CD4-positive, alpha-beta T cell treated with Interleukin-6 for 4 hours (primary cell): ENCODE results near the gene GYPB.
"Not testable (repeated sequence)": the region's sequence is repeated elsewhere in the genome, so short reads cannot be mapped to it uniquely, and the experiment has no call there.

ENCODE experiments used
- DNase-seq: peaks from one replicate; pipeline ENCODE4 v3.0.0-alpha.2; 2020; ENCODE audit warnings: mixed read lengths

Gene GYPB

GRCh38 chr4:144008602-144009001, 10.6 kb downstream of the GYPB start:
- not testable (repeated sequence) for DNase-seq

GRCh38 chr4:144007960-144008359, 11.2 kb downstream of the GYPB start:
- DNase-seq = not testable (repeated sequence)

GRCh38 chr4:144006200-144006803, 12.9 kb downstream of the GYPB start:
- DNase-seq = not testable (repeated sequence)

GRCh38 chr4:144005558-144005953, 13.6 kb downstream of the GYPB start:
- not testable (repeated sequence) for DNase-seq

GRCh38 chr4:144004868-144005557, 14.2 kb downstream of the GYPB start:
- not testable (repeated sequence) for DNase-seq

- not testable (repeated sequence) for DNase-seq
Measured at GRCh38 chr4:144003890-144004265, 15.3 kb downstream of the GYPB start.

- not testable (repeated sequence) for DNase-seq
Measured at GRCh38 chr4:144003205-144003889, 15.8 kb downstream of the GYPB start.

- not testable (repeated sequence) for DNase-seq
Measured at GRCh38 chr4:144000331-144000995, 18.7 kb downstream of the GYPB start.

- DNase-seq = not testable (repeated sequence)
Measured at GRCh38 chr4:143996193-143996592, 23.0 kb downstream of the GYPB start.

- not testable (repeated sequence) for DNase-seq
Measured at GRCh38 chr4:143991761-143992160, 27.4 kb downstream of the GYPB start.

- DNase-seq = not testable (repeated sequence)
Measured at GRCh38 chr4:143990717-143991116, 28.5 kb downstream of the GYPB start.

GRCh38 chr4:143986180-143986579, 33.0 kb downstream of the GYPB start:
- no peak for DNase-seq

- not testable (repeated sequence) for DNase-seq
Measured at GRCh38 chr4:143980776-143981175, 38.4 kb downstream of the GYPB start.

GRCh38 chr4:143975527-143975926, 43.7 kb downstream of the GYPB start:
- DNase-seq = not testable (repeated sequence)

GRCh38 chr4:143974021-143974420, 45.2 kb downstream of the GYPB start:
- DNase-seq = not testable (repeated sequence)

GRCh38 chr4:143961075-143961474, 58.1 kb downstream of the GYPB start:
- DNase-seq = no peak

GRCh38 chr4:143955306-143955705, 63.9 kb downstream of the GYPB start:
- DNase-seq = not testable (repeated sequence)

- not testable (repeated sequence) for DNase-seq
Measured at GRCh38 chr4:143951458-143951972, 67.7 kb downstream of the GYPB start.

- not testable (repeated sequence) for DNase-seq
Measured at GRCh38 chr4:143950967-143951366, 68.2 kb downstream of the GYPB start.

GRCh38 chr4:143950185-143950584, 69.0 kb downstream of the GYPB start:
- not testable (repeated sequence) for DNase-seq

GRCh38 chr4:143947493-143947892, 71.7 kb downstream of the GYPB start:
- not testable (repeated sequence) for DNase-seq
